MM.1S (cell line): ENCODE measurements around the gene RPS28.

ENCODE experiments used
- DNase-seq: peaks from one replicate; pipeline ENCODE4 v3.0.0-alpha.2; 2015
- H2AFZ ChIP-seq: fragments of 300-600 bp; sonication (generic); 2 replicates; pipeline ENCODE4 v1.6.0; 2016; ENCODE audit warnings: antibody characterized with exemption, low read length
- H3F3A ChIP-seq: fragments of 300-600 bp; sonication (generic); 2 replicates; pipeline ENCODE4 v1.6.1; 2016; ENCODE audit warnings: mild to moderate bottlenecking, antibody characterized with exemption, low read length, moderate library complexity, mixed read lengths; ENCODE audit not compliant: insufficient read depth
- H3K27ac ChIP-seq: fragments of 300-600 bp; sonication (generic); 2 replicates; pipeline ENCODE4 v1.5.1; 2016; ENCODE audit warnings: mild to moderate bottlenecking, low read length
- H3K27me3 ChIP-seq: fragments of 300-600 bp; sonication (generic); replicated peaks from 2 replicates; pipeline ENCODE4 v1.6.0; 2016; ENCODE audit warnings: low read length; ENCODE audit not compliant: insufficient read depth
- H3K36me3 ChIP-seq: fragments of 300-600 bp; sonication (generic); replicated peaks from 2 replicates; pipeline ENCODE4 v1.6.1; 2016; ENCODE audit warnings: mild to moderate bottlenecking, low read length, mixed read lengths; ENCODE audit not compliant: insufficient read depth
- H3K4me1 ChIP-seq: fragments of 300-600 bp; sonication (generic); 2 replicates; pipeline ENCODE4 v1.6.1; 2016; ENCODE audit warnings: low read length, mixed read lengths
- H3K4me2 ChIP-seq: fragments of 300-600 bp; sonication (generic); 2 replicates; pipeline ENCODE4 v1.6.0; 2016; ENCODE audit warnings: low read depth, low read length
- H3K4me3 ChIP-seq: fragments of 300-600 bp; sonication (generic); 2 replicates; pipeline ENCODE4 v1.5.1; 2016; ENCODE audit warnings: low read length, mixed read lengths
- H3K79me2 ChIP-seq: fragments of 300-600 bp; sonication (generic); 2 replicates; pipeline ENCODE4 v1.6.1; 2016; ENCODE audit warnings: mixed run types, low read length, mixed read lengths
- H3K9ac ChIP-seq: fragments of 300-600 bp; sonication (generic); 2 replicates; pipeline ENCODE4 v1.6.1; 2016; ENCODE audit warnings: low read length, mixed read lengths
- H3K9me2 ChIP-seq: fragments of 300-600 bp; sonication (generic); replicated peaks from 2 replicates; pipeline ENCODE4 v1.6.1; 2016; ENCODE audit warnings: mild to moderate bottlenecking, low read length, mixed read lengths; ENCODE audit not compliant: insufficient read depth
- H3K9me3 ChIP-seq: fragments of 300-600 bp; sonication (generic); replicated peaks from 2 replicates; pipeline ENCODE4 v1.6.1; 2016; ENCODE audit warnings: mild to moderate bottlenecking, low read length, mixed read lengths; ENCODE audit not compliant: insufficient read depth
- H4K20me1 ChIP-seq: fragments of 300-600 bp; sonication (generic); 2 replicates; pipeline ENCODE4 v1.6.1; 2016; ENCODE audit warnings: mild to moderate bottlenecking, low read length, moderate library complexity, mixed read lengths; ENCODE audit not compliant: insufficient read depth
- CTCF ChIP-seq: fragments of 300-600 bp; sonication (generic); IDR thresholded peaks from 2 replicates; pipeline ENCODE4 v1.5.1; 2016; ENCODE audit warnings: antibody characterized with exemption, low read length, mixed read lengths
- EZH2 ChIP-seq: fragments of 300-600 bp; sonication (generic); optimal IDR thresholded peaks from 2 replicates; pipeline ENCODE3; 2017; ENCODE audit warnings: low read depth, mild to moderate bottlenecking, antibody characterized with exemption, low read length, mixed read lengths
- EZH2phosphoT487 ChIP-seq: fragments of 300-600 bp; sonication (generic); IDR thresholded peaks from 2 replicates; pipeline ENCODE4 v1.6.1; 2018; ENCODE audit warnings: antibody characterized with exemption, low read length

Gene RPS28

GRCh38 chr19:8320564-8321066, 681 bp upstream of the RPS28 start:
- peak overlapping the region; percentile 83 for H3K9ac ChIP-seq

GRCh38 chr19:8321986-8322637, 816 bp downstream of the RPS28 start:
- no peak for DNase-seq
- H3K79me2 ChIP-seq: peaks cover 40% of the 10 kb centered on the region
- peaks cover 39% of the 10 kb centered on the region for H3F3A ChIP-seq

More at GRCh38 chr19:8320564-8321066, 681 bp upstream of the RPS28 start:
- peaks cover 39% of the 10 kb centered on the region for H3F3A ChIP-seq
- DNase-seq: peak; percentile 45
- H3K27ac ChIP-seq: peak overlapping the region; percentile 51; the same call in 1 of the 2 replicates
- no peaks in the 10 kb centered on the region for H3K9me3 ChIP-seq
- peaks cover 8% of the 10 kb centered on the region for H3K4me1 ChIP-seq
- H4K20me1 ChIP-seq: peaks cover 4% of the 10 kb centered on the region; the same call in 1 of the 2 replicates
- no peaks in the 10 kb centered on the region for H3K9me2 ChIP-seq
- H2AFZ ChIP-seq: peak overlapping the region; percentile 60
- peaks cover 45% of the 10 kb centered on the region for H3K79me2 ChIP-seq
- TF ChIP-seq EZH2 (no peak), EZH2phosphoT487 (no peak), CTCF (no peak)
- peak overlapping the region; percentile 89 for H3K4me3 ChIP-seq
- peak overlapping the region; percentile 85 for H3K4me2 ChIP-seq
- H3K36me3 ChIP-seq: peaks cover 11% of the 10 kb centered on the region
- no peaks in the 10 kb centered on the region for H3K27me3 ChIP-seq

GRCh38 chr19:8322638-8322997, 1.3 kb downstream of the RPS28 start:
- H3K36me3 ChIP-seq: peaks cover 11% of the 10 kb centered on the region
- H3K27me3 ChIP-seq: 0 out of 2 replicates have a peak, but pooled peaks cover 2% of the 10 kb centered on the region
- peaks cover 39% of the 10 kb centered on the region for H3F3A ChIP-seq
- peak overlapping the region; percentile 89 for H3K4me3 ChIP-seq
- H3K79me2 ChIP-seq: peaks cover 40% of the 10 kb centered on the region
- TF ChIP-seq CTCF (no peak), EZH2 (no peak), EZH2phosphoT487 (no peak)
- no peaks in the 10 kb centered on the region for H3K9me3 ChIP-seq
- H4K20me1 ChIP-seq: peaks cover 4% of the 10 kb centered on the region; the same call in 1 of the 2 replicates
- no peaks in the 10 kb centered on the region for H3K9me2 ChIP-seq
- H3K4me1 ChIP-seq: peaks cover 8% of the 10 kb centered on the region
- no peak overlapping the region for H3K27ac ChIP-seq
- H2AFZ ChIP-seq: no peak overlapping the region
- DNase-seq: no peak
- peak overlapping the region; percentile 90 for H3K4me2 ChIP-seq
- H3K9ac ChIP-seq: peak overlapping the region; percentile 83; the same call in 1 of the 2 replicates

More at GRCh38 chr19:8321986-8322637, 816 bp downstream of the RPS28 start:
- Histone ChIP-seq H3K36me3 (peaks cover 11% of the 10 kb centered on the region), H3K4me2 (peak overlapping the region; percentile 90), H3K9me3 (no peaks in the 10 kb centered on the region), H3K4me1 (peaks cover 8% of the 10 kb centered on the region), H3K9me2 (no peaks in the 10 kb centered on the region), H3K27me3 (no peaks in the 10 kb centered on the region), H3K9ac (peak overlapping the region; percentile 83), H2AFZ (no peak overlapping the region), H3K4me3 (peak overlapping the region; percentile 89), H4K20me1 (peaks cover 4% of the 10 kb centered on the region; the same call in 1 of the 2 replicates), H3K27ac (no peak overlapping the region)
- no peak for TF ChIP-seq EZH2phosphoT487
- no peak for TF ChIP-seq EZH2
- TF ChIP-seq CTCF: no peak
